LHCN-M2 (cell line): Measurements from ENCODE around the gene COL3A1. TPM values are rescaled to one million over a fixed set of nuclear protein-coding genes. Genes with fewer than 3 reads are reported as not detected.

Source experiments
- total RNA-seq: library from RNA; depleted of rRNA; stranded (reverse); fragments of >200 nt; gene quantifications from 2 replicates; pipeline ENCODE4 v1.2.3, GENCODE V29; 2014; rRNA removed

Gene COL3A1
- total RNA-seq, 1 experiment from 2014 or later, result 602 TPM

Other genes with a start within 250 kb of the COL3A1 start
- 187 TPM in 2 replicates for gene COL5A2, start 205.4 kb downstream of the COL3A1 start, total RNA-seq